Testis (tissue), 3 donors: ENCODE results near the gene PRUNE2. TPM values are rescaled to one million over a fixed set of nuclear protein-coding genes. Genes with fewer than 3 reads are reported as not detected.

Experiments
- DNase-seq: peaks from one replicate; pipeline ENCODE4 v3.0.0-alpha.2; 2019
- H3K27ac ChIP-seq, 2 donors: fragments of 200-600 bp; sonication (generic); one replicate each; pipeline ENCODE4 v1.5.1; 2019
- H3K27me3 ChIP-seq: fragments of 200-600 bp; sonication (generic); one replicate; pipeline ENCODE4 v1.5.1; 2019
- H3K36me3 ChIP-seq: fragments of 200-600 bp; sonication (generic); one replicate; pipeline ENCODE4 v1.5.1; 2017; ENCODE audit warnings: low read depth; ENCODE audit errors: missing control alignments
- H3K4me1 ChIP-seq: fragments of 200-600 bp; sonication (generic); one replicate; pipeline ENCODE4 v1.5.1; 2019
- H3K4me3 ChIP-seq, 2 donors: fragments of 200-600 bp; sonication (generic); one replicate each; pipeline ENCODE4 v1.5.1; 2017 to 2019
- H3K9me3 ChIP-seq: fragments of 200-600 bp; sonication (generic); one replicate; pipeline ENCODE4 v1.5.1; 2017
- POLR2A ChIP-seq: fragments of 450-650 bp; IDR thresholded peaks from one replicate; pipeline ENCODE4 v1.6.1; 2017; ENCODE audit warnings: antibody characterized with exemption, mild to moderate bottlenecking, moderate library complexity
- WGBS, 2 donors: methylation state at CpG; one replicate each; pipeline ENCODE4 v1.1.5; 2018; 5-methylcytosine and 5-hydroxymethylcytosine counted together
- intact Hi-C: fragments of 100-400 bp; cut with DNase I; formaldehyde crosslinking; loops from one replicate; pipeline ENCODE4 v1.15.1; 2023; ENCODE audit warnings: low total_unique reads
- polyA plus RNA-seq: library from polyadenylated mRNA; stranded (reverse); fragments of 350-450 nt; fragmentation: Illumina TruSeq; extraction: RNeasy Lipid Tissue Mini Kit (QIAGEN cat#74804); gene quantifications from one replicate; pipeline ENCODE4 v1.2.3, GENCODE V29; 2014; ENCODE audit warnings: low read depth, low replicate concordance; ENCODE audit not compliant: insufficient read depth
- total RNA-seq, 2 donors: library from RNA; depleted of rRNA; stranded (reverse); fragments of >200 nt; gene quantifications; one replicate each; pipeline ENCODE4 v1.2.3, GENCODE V29; 2016
- TF ChIP-seq, protein P1 (sequence below), 3 experiments: fragments of 450-650 bp in 2 of 3; fragments of 200-600 bp in 1 of 3; sonication (generic) in 1 of 3; IDR thresholded peaks; one replicate each; pipeline ENCODE4 v1.5.1; 2016 to 2019; ENCODE audit warnings: antibody characterized with exemption in 3 of 3, mild to moderate bottlenecking in 2 of 3, moderate library complexity in 1 of 3

Gene PRUNE2
- total and polyA plus RNA-seq, 3 donors from 2014 or later = 15.8 to 19.3 (median 17.2) TPM

DNA sequence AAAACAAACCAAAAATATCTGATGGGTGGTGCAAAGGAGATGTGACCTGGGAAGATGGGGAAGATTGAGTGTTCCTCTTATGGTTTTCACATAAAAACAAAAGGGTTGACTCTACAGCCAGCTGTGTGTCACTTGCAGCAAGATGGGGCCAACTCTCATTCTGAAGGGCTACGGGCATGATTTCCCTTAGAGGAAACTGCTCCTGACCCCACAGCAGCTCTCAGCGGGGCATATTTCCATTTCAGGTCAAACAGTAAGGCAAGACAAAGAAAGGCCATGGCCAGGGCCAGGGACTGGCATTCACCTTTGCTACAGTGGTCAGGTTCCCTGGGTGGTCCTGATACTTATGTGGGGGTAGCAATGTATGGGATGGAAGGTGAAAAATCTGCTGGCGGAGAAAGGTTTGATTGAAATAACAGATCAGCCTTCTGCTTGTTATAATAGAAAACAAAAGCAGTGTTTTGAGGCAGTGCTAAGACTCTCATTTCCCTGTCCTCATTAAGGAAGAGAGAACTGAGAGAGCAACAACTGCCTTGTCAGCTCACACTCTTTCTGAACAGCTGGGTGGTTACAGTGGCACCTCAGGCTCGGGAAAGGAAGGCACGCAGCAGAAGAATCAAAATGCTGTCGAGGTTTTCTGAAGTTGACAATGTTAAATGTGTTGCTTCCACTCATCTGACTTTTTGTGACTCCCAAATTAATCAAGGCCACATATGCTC lies 262.4 kb downstream of the PRUNE2 start:
- TF ChIP-seq, protein P1, sequence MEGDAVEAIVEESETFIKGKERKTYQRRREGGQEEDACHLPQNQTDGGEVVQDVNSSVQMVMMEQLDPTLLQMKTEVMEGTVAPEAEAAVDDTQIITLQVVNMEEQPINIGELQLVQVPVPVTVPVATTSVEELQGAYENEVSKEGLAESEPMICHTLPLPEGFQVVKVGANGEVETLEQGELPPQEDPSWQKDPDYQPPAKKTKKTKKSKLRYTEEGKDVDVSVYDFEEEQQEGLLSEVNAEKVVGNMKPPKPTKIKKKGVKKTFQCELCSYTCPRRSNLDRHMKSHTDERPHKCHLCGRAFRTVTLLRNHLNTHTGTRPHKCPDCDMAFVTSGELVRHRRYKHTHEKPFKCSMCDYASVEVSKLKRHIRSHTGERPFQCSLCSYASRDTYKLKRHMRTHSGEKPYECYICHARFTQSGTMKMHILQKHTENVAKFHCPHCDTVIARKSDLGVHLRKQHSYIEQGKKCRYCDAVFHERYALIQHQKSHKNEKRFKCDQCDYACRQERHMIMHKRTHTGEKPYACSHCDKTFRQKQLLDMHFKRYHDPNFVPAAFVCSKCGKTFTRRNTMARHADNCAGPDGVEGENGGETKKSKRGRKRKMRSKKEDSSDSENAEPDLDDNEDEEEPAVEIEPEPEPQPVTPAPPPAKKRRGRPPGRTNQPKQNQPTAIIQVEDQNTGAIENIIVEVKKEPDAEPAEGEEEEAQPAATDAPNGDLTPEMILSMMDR (IDR thresholded peaks at IDR 0.05) = no peak
- TF ChIP-seq POLR2A = no peak
- Histone ChIP-seq H3K36me3 (no peaks in the 10 kb centered on the region), H3K27ac (no peak overlapping the region), H3K4me1 (no peaks in the 10 kb centered on the region), H3K9me3 (no peaks in the 10 kb centered on the region), H3K27me3 (no peaks in the 10 kb centered on the region), H3K4me3 (no peak overlapping the region)
- no peak for DNase-seq
- intact Hi-C loops = no loop called here
- 84 to 87% methylated on average over 6 of the region's 6 CpGs for WGBS, 2 donors

- 91 to 95% methylated on average over 5 of the region's 5 CpGs for WGBS, 2 donors
- no peaks in the 10 kb centered on the region for H3K36me3 ChIP-seq
- H3K27me3 ChIP-seq = no peaks in the 10 kb centered on the region
- H3K4me1 ChIP-seq = no peaks in the 10 kb centered on the region
- no peaks in the 10 kb centered on the region for H3K9me3 ChIP-seq
- no peak for TF ChIP-seq POLR2A
- TF ChIP-seq, protein P1 (IDR thresholded peaks at IDR 0.05) = no peak
- intact Hi-C loops = no loop called here
- no peak overlapping the region for H3K4me3 ChIP-seq
- H3K27ac ChIP-seq = no peak overlapping the region
- no peak for DNase-seq
Measured at GRCh38 chr9:76642701-76643209, 263.2 kb downstream of the PRUNE2 start.

DNA sequence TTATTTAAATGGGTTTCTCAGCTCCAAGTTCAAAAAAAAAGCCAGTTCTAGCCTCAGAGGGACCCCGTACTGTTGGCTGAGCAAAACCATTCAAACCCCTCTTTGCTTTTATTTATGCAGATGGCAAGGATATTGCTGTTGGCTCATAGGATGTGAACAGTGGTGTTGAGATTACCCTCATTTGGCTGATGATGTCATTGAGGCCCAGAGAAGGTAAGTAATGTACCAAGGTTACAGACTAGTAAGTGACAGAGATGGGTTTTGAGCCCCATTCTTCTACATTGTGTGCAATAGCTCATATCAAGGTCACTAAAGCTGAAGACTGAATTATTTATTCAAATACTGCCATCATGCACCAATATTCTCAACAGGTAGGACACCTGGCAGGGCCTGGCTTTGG lies 263.8 kb downstream of the PRUNE2 start:
- Histone ChIP-seq H3K4me1 (no peaks in the 10 kb centered on the region), H3K27me3 (no peaks in the 10 kb centered on the region), H3K36me3 (no peaks in the 10 kb centered on the region), H3K4me3 (no peak overlapping the region), H3K9me3 (no peaks in the 10 kb centered on the region), H3K27ac (no peak overlapping the region)
- intact Hi-C loops = no loop called here
- no peak for DNase-seq
- TF ChIP-seq POLR2A = no peak
- TF ChIP-seq, protein P1 (IDR thresholded peaks at IDR 0.05) = no peak
- 97 to 100% methylated on average over 1 of the region's 1 CpG for WGBS, 2 donors

GRCh38 chr9:76638001-76638400 lies 267.9 kb downstream of the PRUNE2 start:
- Histone ChIP-seq H3K27ac (no peak overlapping the region), H3K9me3 (no peaks in the 10 kb centered on the region), H3K4me3 (no peak overlapping the region), H3K4me1 (no peaks in the 10 kb centered on the region), H3K36me3 (no peaks in the 10 kb centered on the region), H3K27me3 (no peaks in the 10 kb centered on the region)
- 90 to 94% methylated on average over 4 of the region's 4 CpGs for WGBS, 2 donors
- TF ChIP-seq POLR2A = no peak
- TF ChIP-seq, protein P1 (IDR thresholded peaks at IDR 0.05) = no peak
- DNase-seq = no peak
- intact Hi-C loops = no loop called here

DNA sequence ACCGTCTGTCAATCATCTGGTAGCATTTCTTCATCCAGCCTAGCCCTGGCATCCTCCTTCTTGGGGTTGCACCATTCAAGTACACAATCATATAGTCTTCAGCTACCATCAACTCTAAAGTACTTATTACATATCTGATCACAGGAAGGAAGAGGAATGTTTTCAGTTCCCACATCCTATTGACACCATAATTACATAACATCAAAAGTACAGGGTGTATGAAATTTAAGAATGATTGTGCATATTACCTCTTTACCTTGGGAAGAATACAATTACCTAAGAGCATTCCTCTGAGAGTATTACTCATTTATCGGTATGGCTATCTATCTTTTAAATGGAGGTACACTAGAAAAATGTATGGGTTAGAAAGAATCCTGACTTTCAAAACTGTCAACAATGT lies 268.5 kb downstream of the PRUNE2 start:
- intact Hi-C loops = no loop called here
- Histone ChIP-seq H3K4me1 (no peaks in the 10 kb centered on the region), H3K27me3 (no peaks in the 10 kb centered on the region), H3K4me3 (no peak overlapping the region), H3K9me3 (no peaks in the 10 kb centered on the region), H3K27ac (no peak overlapping the region), H3K36me3 (no peaks in the 10 kb centered on the region)
- no peak for DNase-seq
- WGBS, 2 donors = 95 to 97% methylated on average over 2 of the region's 2 CpGs
- no peak for TF ChIP-seq POLR2A
- TF ChIP-seq, protein P1 (IDR thresholded peaks at IDR 0.05) = no peak
